Stimulated activated naive CD8-positive, alpha-beta T cell treated with anti-CD3 and anti-CD28 coated beads, Interleukin-15, Interleukin-2, amounts not matched to agents 100 ng/mL and 50 ng/mL, for 24 hours (primary cell): ENCODE results near the gene MRGPRD.

Source experiments
- H3K27ac Mint-ChIP-seq: one replicate; pipeline ENCODE4 v1.8.0; 2021; ENCODE audit warnings: mild to moderate bottlenecking, mixed read lengths
- H3K27me3 Mint-ChIP-seq: one replicate; pipeline ENCODE4 v1.8.0; 2021; ENCODE audit warnings: mixed read lengths
- H3K36me3 Mint-ChIP-seq: one replicate; pipeline ENCODE4 v1.8.0; 2021; ENCODE audit warnings: low read depth, mixed read lengths
- H3K4me1 Mint-ChIP-seq: one replicate; pipeline ENCODE4 v1.8.0; 2021; ENCODE audit warnings: low read depth, mixed read lengths
- H3K4me3 Mint-ChIP-seq: one replicate; pipeline ENCODE4 v1.8.0; 2021; ENCODE audit warnings: mild to moderate bottlenecking, mixed read lengths
- H3K9me3 Mint-ChIP-seq: one replicate; pipeline ENCODE4 v1.8.0; 2021; ENCODE audit warnings: mixed read lengths

MRGPRD gene

DNA sequence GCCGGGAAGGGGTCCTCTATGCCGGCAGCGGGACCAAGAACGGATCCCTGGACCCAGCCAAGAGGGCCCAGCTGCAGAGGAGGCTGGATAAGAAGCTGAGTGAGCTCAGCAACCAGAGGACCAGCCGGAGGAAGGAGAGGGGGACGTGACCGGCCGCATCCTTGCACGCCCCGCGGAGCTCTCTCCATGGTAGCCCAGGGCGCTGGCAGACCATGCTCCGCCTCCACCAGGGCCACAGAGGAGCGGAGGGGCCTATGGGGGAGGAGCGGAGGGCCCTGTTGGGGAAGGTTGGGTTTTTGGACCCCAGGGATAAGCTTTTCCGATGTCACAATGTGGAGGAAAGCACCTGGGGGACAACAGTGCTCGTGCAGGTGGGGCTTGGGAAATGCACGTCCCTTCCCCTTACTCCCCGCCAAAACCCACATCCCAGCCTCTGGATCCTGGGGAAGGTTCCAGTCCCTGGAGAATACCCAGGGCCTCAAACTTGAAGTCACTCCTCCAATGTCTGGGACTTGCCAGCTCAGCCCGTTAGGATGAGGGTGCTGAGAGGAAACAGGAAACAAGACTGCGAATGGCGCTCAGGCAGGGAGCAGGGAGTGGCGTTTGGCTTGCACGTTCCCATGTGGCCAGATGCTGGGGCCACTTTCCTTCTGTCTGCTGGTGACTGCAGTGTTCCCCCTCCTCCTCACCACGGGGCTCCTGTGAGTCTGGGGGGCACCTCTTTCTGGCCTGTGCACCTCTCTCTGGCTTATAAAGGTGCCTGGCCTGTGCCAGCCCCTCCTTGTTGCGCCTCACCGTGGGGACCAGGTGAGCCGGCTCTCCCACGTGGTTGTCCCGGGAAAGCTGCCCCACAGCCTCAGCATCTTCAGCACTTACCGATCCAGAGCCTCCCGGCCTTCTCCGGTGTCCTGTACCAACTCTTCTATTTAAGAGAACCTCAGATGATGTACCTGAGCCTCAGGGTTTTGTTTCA lies 40.9 kb downstream of the MRGPRD start:
- H3K4me3 Mint-ChIP-seq: no peak overlapping the region
- no peak overlapping the region for H3K27ac Mint-ChIP-seq
- no peaks in the 10 kb centered on the region for H3K9me3 Mint-ChIP-seq
- no peaks in the 10 kb centered on the region for H3K36me3 Mint-ChIP-seq
- H3K4me1 Mint-ChIP-seq: no peaks in the 10 kb centered on the region
- no peaks in the 10 kb centered on the region for H3K27me3 Mint-ChIP-seq

DNA sequence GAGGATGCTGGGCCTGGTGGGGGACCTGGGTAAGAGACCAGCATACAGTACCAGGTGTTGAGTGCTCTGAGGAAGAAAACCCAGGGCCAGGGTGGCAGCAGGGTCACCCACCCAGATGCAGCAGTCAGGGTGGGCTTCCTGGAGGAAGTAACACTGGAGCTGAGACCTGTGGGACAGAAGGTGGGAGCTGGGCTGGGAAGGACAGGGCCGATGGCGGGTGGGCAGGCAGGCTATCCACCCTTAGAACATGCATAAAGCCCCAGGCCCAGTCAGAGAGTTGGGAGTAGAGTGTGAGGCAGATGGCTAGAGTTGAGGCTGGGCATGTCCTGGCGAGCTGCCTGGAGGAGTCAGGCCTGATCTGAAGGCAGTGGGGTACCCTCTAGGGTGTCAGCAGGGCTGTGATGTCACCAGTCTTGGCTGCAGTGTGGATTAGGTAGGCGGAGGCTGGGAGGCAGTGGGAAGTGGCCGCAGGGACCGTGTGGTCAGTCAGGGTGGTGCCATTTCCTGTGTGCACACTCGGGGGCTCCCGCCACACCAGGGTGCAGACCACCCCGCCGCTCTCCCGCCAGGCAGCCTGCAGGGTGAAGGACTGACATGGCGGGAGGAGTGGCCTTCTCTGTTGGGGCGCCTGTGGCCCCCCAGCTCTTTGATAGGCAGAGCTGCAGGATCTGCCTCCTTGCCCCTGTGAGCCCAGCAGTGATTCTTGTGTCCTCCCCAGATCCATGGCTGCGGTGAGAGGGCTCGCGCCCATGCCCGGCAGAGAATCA lies 41.8 kb downstream of the MRGPRD start:
- Mint-ChIP-seq H3K4me1 (no peaks in the 10 kb centered on the region), H3K4me3 (no peak overlapping the region), H3K36me3 (no peaks in the 10 kb centered on the region), H3K9me3 (no peaks in the 10 kb centered on the region), H3K27me3 (no peaks in the 10 kb centered on the region), H3K27ac (no peak overlapping the region)

DNA sequence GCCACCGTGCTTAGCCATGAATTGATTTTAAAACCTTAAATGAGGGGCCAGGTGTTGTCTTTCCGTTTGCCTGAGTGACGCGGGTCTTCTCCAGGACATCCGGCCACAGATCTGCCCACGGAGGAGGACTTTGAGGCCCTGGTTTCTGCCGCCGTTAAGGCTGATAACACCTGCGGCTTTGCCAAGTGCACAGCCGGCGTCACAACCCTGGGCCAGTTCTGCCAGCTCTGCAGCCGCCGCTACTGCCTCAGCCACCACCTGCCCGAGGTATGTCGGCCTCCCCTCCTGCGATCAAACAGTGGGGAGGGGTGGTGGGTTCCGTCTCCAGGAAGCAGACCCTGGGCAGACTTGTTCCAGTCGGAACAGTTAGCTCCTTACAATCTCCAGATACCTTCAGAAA lies 42.7 kb downstream of the MRGPRD start:
- Mint-ChIP-seq H3K9me3 (no peaks in the 10 kb centered on the region), H3K27ac (no peak overlapping the region), H3K36me3 (no peaks in the 10 kb centered on the region), H3K4me3 (no peak overlapping the region), H3K27me3 (no peaks in the 10 kb centered on the region), H3K4me1 (no peaks in the 10 kb centered on the region)

DNA sequence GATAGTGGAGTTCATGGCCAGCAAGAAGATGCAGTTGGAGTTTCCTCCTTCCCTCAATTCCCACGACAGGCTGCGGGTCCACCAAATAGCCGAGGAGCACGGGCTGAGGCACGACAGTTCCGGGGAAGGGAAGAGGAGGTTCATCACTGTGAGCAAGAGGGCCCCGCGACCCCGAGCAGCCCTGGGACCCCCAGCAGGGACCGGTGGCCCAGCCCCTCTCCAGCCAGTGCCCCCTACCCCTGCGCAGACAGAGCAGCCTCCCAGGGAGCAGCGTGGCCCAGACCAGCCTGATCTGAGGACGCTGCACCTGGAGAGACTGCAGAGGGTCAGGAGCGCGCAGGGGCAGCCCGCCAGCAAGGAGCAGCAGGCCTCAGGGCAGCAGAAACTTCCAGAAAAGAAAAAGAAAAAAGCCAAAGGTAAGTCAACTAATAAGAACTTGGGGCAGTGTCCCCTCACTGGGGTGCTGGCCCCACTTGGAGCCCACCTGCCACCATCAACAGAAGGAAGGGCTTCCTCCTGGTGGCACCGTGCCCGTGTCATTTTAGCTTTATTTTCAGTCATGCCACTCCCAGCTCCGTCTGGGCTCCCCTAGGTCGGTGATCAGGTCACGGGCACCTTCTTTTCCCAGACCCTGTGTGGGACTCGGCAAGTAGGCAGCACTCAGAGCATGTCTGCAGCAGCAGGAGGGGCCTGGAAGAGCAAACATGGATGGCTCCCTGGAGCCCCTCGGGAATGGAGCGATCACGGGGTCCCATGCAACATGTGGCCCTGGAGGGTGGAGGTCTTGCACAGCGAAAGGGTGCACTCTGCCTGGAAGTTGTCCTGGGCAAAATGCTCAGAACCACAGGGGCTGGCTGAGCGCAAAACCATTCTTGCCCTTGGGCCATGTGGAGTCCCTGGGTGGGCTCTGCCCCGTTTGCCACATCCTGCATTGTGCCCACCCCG lies 43.8 kb downstream of the MRGPRD start:
- peaks cover 3% of the 10 kb centered on the region for H3K36me3 Mint-ChIP-seq
- H3K4me1 Mint-ChIP-seq: no peaks in the 10 kb centered on the region
- no peaks in the 10 kb centered on the region for H3K9me3 Mint-ChIP-seq
- no peak overlapping the region for H3K4me3 Mint-ChIP-seq
- H3K27ac Mint-ChIP-seq: no peak overlapping the region
- no peaks in the 10 kb centered on the region for H3K27me3 Mint-ChIP-seq

DNA sequence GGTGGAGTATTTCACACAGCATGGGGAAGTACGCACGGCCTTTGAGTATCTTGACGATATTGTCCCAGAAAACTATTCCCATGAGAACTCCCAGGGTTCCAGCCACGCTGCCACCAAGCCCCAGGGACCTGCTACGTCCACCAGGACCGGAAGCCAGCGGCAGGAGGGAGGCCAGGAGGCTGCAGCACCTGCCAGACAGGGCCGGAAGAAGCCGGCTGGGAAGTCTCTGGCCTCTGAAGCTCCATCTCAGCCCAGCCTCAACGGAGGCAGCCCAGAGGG lies 44.5 kb downstream of the MRGPRD start:
- no peak overlapping the region for H3K27ac Mint-ChIP-seq
- H3K27me3 Mint-ChIP-seq: no peaks in the 10 kb centered on the region
- H3K36me3 Mint-ChIP-seq: peaks cover 8% of the 10 kb centered on the region
- no peaks in the 10 kb centered on the region for H3K4me1 Mint-ChIP-seq
- no peak overlapping the region for H3K4me3 Mint-ChIP-seq
- H3K9me3 Mint-ChIP-seq: no peaks in the 10 kb centered on the region

DNA sequence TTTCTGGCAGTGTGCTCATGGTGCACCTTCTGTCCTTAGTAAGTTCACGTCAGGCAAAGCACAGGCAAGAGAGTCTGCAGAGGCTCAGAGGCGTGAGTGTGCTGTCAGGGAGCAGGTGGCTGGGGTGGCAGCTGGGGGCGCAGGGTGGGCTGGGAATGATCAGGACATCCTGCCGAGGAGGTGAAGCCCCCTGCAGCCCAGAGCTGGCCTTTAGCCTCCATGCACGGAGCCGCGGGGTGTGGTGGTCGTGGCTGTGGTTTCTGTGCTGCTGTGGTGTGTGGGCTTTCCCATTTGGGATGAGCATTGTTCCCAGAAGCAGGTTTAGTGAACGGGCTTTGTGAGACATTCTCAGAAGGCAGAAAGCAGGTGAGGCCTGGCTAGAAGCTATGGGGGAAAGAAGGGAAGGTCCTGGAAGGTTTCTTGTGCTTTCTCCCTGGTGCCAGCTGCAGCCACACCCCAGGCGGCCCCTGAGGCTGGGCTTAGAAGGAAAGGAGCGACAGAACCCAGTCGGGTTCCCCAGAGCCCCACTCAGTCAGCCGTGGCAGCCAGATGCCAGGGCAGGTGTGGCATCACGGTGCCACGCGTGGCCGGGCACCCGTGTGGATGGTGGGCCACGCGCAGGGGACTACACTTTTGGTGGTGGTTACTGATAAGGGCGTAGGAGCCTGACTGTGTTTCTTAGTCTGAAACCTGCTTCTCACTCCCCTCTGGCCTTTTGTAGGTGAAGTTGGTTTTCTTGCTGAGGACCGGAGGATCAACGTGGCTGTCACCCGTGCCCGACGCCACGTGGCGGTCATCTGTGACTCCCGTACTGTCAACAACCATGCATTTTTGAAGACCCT lies 45.0 kb downstream of the MRGPRD start:
- H3K27ac Mint-ChIP-seq: no peak overlapping the region
- H3K36me3 Mint-ChIP-seq: peaks cover 8% of the 10 kb centered on the region
- H3K9me3 Mint-ChIP-seq: no peaks in the 10 kb centered on the region
- H3K4me3 Mint-ChIP-seq: no peak overlapping the region
- no peaks in the 10 kb centered on the region for H3K27me3 Mint-ChIP-seq
- H3K4me1 Mint-ChIP-seq: no peaks in the 10 kb centered on the region

DNA sequence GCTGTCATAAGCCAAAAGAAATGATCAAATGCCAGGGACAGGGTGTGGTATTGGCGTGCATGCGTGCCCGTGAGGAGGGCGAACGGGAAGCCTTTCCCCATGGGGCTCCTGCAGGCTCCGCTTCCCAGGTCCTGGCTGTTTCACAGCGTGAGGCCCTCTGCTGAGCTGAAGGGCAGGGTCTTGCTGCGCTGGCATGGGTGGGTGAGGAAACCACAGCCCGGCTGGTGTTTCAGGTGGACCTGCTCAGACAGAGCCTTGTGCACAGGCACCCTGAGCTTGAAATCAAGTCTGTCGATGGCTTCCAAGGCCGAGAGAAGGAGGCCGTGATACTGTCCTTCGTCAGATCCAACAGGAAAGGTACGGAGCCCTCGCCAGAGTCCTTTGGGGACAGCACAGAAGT lies 45.7 kb downstream of the MRGPRD start:
- Mint-ChIP-seq H3K27ac (no peak overlapping the region), H3K4me1 (no peaks in the 10 kb centered on the region), H3K9me3 (no peaks in the 10 kb centered on the region), H3K27me3 (no peaks in the 10 kb centered on the region), H3K4me3 (no peak overlapping the region), H3K36me3 (peaks cover 14% of the 10 kb centered on the region)

DNA sequence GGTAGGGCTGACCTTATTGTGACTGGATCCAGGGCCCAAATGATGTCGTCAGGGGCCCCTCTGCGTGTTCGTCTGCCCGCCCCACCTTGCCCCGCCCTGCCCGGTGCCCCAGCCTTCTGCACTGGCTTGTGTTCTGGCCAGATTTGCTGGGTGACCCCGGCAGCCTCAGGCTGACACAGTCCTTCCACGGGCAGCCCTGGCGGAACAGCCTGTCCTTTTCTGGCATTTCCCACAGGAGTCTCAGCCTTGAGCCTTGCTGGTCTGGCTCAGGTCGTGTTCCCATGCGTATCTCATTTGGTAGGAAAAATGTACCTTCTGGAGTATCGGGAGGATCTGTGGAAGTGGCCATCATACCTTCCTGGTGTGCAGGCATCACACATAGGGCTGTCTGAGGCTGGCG lies 46.1 kb downstream of the MRGPRD start:
- H3K9me3 Mint-ChIP-seq: no peaks in the 10 kb centered on the region
- peaks cover 18% of the 10 kb centered on the region for H3K36me3 Mint-ChIP-seq

DNA sequence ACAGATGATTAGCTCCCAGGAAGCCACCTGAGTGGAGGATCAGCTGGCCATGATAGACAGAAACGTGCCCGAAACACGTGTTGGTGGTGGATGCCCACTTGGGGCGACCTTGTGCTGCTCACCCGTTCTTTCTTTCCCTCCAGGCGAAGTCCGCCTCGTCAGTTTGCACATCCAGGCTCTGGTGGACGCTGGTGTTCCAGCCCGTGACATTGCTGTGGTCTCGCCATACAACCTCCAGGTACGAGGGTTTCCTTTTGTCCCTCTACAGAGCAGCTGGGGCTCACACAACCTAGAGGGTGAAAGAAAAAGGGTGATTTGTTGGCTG lies 46.5 kb downstream of the MRGPRD start:
- Mint-ChIP-seq H3K27me3 (no peaks in the 10 kb centered on the region), H3K27ac (no peak overlapping the region), H3K4me1 (no peaks in the 10 kb centered on the region), H3K36me3 (peaks cover 22% of the 10 kb centered on the region), H3K4me3 (no peak overlapping the region), H3K9me3 (no peaks in the 10 kb centered on the region)

More for the DNA sequence above, 46.1 kb downstream of the MRGPRD start:
- H3K27me3 Mint-ChIP-seq: no peaks in the 10 kb centered on the region
- no peak overlapping the region for H3K4me3 Mint-ChIP-seq
- no peak overlapping the region for H3K27ac Mint-ChIP-seq
- H3K4me1 Mint-ChIP-seq: no peaks in the 10 kb centered on the region

DNA sequence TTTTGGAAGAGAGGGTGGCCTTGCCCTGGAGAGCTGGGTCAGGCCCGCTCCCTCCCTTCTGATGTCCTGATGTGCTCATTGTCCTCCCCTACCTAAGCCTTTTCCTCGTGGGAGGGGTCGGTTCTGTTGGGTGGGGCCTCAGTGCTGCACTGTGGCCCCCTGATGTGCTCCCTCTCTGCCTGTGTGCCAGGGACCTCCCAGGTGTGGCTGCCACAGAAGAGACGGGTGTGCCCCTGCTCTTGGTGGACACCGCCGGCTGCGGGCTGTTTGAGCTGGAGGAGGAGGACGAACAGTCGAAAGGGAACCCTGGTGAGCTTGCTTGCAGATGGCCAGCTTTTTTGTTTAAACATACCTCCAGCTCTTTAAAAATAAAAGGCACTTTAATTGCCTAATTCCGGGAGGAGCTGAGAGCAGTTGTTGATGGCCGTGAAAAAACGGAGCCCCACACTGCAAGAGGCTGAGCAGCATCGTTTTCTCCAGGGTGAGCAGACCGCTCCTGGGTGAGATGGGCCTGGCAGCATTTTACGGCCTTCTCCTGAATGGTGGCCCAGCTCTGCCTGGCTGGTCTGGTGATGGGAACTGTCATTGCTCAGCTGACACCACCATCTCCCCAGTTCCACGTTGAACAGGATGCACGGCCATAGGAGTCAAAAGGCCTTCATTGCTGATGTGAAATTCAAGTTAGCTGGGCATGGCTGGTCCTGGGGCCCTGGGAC lies 47.0 kb downstream of the MRGPRD start:
- peaks cover 27% of the 10 kb centered on the region for H3K36me3 Mint-ChIP-seq
- H3K27ac Mint-ChIP-seq: no peak overlapping the region
- no peak overlapping the region for H3K4me3 Mint-ChIP-seq
- H3K9me3 Mint-ChIP-seq: no peaks in the 10 kb centered on the region
- no peaks in the 10 kb centered on the region for H3K27me3 Mint-ChIP-seq
- no peaks in the 10 kb centered on the region for H3K4me1 Mint-ChIP-seq

DNA sequence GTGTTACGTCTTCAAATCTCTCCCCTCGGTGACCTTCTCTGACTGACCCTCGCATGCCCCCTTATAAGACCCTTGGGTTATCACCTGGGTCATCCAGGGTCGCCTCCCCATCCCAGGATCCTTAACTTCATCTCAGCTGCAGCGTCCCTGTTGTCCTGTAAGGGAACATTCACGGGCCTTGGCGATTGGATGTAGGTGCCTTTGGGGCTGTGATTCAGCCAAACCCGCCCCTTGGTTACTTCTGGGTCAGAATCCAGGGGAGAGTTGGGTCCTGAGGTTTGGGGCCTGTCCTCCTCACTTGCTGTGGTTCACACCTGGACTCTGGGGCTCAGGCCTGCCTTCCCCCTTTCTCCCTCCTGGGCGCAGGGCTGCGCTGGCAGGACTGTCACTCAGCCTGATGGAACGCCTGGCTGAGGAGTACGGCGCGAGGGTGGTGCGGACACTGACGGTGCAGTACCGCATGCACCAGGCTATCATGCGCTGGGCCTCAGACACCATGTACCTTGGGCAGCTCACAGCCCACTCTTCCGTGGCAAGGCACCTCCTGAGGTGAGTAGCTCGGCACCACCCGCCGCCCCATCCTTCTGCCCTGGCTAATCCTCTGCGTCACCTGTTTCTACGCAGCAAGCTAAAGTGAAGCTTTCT lies 47.7 kb downstream of the MRGPRD start:
- H3K4me3 Mint-ChIP-seq: no peak overlapping the region
- H3K9me3 Mint-ChIP-seq: no peaks in the 10 kb centered on the region
- H3K27ac Mint-ChIP-seq: no peak overlapping the region
- no peaks in the 10 kb centered on the region for H3K27me3 Mint-ChIP-seq
- H3K36me3 Mint-ChIP-seq: peaks cover 30% of the 10 kb centered on the region
- H3K4me1 Mint-ChIP-seq: no peaks in the 10 kb centered on the region

DNA sequence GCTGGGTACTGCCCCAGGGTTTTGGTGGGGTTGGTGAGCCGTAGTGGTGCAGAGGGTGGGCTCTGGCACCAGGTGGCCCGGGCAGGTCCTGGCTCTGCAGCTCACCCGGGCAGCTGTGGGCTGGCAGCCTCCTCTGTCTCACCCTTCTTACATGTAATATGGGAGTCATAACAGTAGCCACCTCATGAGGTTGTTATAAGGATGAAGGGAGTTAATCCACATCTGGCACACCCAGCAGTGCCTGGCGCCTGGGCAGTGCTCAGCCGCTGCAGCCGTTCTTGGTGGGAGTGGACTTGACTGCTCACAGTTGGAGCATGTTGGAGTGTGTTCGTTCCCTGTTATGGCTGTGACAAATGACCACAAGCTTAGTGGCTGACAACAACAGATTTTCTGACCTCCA lies 48.4 kb downstream of the MRGPRD start:
- Mint-ChIP-seq H3K4me1 (no peaks in the 10 kb centered on the region), H3K4me3 (no peak overlapping the region), H3K36me3 (peaks cover 33% of the 10 kb centered on the region), H3K27me3 (no peaks in the 10 kb centered on the region), H3K9me3 (no peaks in the 10 kb centered on the region), H3K27ac (no peak overlapping the region)

DNA sequence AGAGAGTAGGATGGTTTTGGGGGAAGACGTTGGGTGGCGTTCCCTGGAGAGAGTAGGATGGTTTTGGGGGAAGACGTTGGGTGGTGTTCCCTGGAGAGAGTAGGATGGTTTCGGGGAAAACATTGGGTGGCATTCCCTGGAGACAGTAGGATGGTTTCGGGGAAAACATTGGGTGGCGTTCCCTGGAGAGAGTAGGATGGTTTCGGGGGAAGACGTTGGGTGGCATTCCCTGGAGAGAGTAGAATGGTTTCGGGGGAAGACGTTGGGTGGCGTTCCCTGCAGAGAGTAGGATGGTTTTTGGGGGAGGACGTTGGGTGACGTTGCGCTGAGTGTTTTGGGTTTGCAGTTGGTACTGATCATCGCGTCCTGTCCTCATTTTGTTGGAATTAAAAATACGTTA lies 48.9 kb downstream of the MRGPRD start:
- no peaks in the 10 kb centered on the region for H3K4me1 Mint-ChIP-seq
- H3K36me3 Mint-ChIP-seq: peaks cover 38% of the 10 kb centered on the region
- H3K9me3 Mint-ChIP-seq: no peaks in the 10 kb centered on the region
- H3K27ac Mint-ChIP-seq: no peak overlapping the region
- no peak overlapping the region for H3K4me3 Mint-ChIP-seq
- no peaks in the 10 kb centered on the region for H3K27me3 Mint-ChIP-seq
